CD4-positive, alpha-beta T cell treated with Interferon gamma for 1 hour (primary cell): ENCODE measurements around the gene DTWD2.
"Not testable (repeated sequence)": the region's sequence is repeated elsewhere in the genome, so short reads cannot be mapped to it uniquely, and the experiment has no call there.

Source experiments
- DNase-seq: peaks from one replicate; pipeline ENCODE4 v3.0.0-alpha.2; 2020

Gene DTWD2

GRCh38 chr5:118987988-118988865, at the start of gene DTWD2:
Gene DTWD2 (minus strand): TSS chr5:118988547. CDS start chr5:118988511, 36 bp downstream.
- DNase-seq, result peak; percentile 92

DNA sequence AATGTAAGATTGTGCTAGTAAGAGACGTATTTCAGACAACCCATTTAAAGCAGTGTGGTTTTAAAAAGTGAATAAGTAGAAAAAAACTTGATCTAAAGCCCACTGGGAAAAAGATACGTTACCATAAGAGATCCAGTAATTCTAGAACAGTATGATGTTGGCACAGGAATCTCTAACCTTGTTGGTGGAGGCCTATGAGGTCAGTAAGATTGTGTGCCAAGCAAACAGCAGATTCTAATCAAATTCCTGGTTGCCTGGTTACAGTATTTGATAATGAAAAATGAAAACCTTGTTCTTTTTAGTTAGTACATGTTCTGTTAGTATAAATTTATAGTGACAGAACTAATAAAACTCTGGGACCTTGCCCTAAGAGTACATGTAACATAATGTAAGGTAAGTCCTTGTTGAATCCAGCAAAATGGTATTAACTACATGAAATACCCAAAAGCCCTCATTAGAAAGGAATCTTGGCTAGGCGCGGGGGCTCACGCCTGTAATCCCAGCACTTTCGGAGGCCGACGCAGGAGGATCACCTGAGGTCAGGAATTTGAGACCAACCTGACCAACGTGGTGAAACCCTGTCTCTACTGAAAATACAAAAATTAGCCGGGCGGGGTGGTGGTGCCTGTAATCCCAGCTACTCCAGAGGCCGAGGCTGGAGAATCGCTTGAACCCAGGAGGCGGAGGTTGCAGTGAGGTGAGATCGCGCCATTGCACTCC, 49.3 kb upstream of the DTWD2 start:
- no peak for DNase-seq

DNA sequence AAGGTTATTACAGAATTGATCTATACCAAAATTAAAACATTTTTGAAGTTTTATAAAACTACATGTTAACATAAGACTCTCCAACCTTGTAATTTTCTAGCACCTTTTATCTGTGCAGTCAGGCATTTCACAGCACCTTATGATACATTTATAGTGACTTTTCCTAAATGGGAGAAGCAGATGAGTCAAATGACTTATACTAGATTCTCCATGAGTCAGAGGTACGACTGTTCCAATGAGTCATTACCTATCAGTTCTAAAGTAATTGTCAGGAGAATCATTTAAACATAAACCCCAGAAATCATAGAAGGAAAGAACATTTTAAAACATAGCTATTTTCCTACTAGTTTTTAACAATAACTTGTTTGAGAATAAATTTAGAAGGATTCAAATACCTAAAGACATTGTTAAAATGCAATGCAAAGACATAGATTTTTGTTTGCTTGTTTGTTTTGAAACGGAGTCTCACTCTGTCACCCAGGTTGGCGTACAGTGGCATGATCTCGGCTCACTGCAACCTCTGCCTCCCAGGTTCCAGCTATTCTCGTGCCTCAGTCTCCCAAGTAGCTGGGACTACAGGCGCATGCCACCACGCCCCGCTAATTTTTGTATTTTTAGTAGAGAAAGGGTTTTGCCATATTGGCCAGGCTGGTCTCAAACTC, 47.9 kb upstream of the DTWD2 start:
- no peak for DNase-seq

GRCh38 chr5:119033135-119033534, 44.8 kb upstream of the DTWD2 start:
- DNase-seq, result no peak

DNA sequence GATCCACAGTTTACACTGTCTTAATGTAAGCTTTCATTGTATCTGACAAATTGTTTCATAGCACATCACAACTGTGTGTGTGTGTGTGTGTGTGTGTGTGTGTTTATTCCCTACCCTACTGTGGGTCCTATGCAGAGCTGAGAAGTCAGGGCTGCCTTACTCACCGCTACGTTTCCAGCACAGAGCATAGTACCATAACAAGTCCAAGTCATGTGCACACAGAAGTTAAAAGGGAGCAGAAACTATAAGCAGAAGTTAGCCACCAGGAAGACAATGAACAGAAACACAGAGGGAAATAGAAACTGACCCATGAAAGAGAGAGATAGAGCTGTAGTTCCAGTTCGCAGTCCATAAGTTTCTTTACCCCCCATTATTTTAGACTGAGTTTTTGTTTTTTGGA, 44.3 kb upstream of the DTWD2 start:
- peak; percentile 5 for DNase-seq

DNA sequence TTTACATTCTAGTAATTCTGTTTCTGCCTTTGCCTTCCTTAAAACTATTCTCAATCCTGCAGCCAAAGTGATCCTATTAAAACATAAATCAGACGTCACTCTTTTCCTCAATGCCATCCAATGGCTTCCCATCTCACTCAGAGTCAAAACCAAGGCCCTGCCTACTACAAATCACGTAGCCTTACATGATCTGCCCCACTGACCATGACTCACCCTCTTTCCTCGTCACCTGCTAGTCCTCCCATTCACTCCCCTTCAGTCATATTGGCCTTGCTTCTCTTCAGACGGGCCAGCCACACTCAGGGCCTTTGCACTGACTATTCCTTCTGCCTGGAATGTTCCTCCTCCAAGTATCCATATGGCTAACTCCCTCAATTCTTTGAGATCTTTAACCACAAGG, 43.6 kb upstream of the DTWD2 start:
- DNase-seq, result peak; percentile 24

DNA sequence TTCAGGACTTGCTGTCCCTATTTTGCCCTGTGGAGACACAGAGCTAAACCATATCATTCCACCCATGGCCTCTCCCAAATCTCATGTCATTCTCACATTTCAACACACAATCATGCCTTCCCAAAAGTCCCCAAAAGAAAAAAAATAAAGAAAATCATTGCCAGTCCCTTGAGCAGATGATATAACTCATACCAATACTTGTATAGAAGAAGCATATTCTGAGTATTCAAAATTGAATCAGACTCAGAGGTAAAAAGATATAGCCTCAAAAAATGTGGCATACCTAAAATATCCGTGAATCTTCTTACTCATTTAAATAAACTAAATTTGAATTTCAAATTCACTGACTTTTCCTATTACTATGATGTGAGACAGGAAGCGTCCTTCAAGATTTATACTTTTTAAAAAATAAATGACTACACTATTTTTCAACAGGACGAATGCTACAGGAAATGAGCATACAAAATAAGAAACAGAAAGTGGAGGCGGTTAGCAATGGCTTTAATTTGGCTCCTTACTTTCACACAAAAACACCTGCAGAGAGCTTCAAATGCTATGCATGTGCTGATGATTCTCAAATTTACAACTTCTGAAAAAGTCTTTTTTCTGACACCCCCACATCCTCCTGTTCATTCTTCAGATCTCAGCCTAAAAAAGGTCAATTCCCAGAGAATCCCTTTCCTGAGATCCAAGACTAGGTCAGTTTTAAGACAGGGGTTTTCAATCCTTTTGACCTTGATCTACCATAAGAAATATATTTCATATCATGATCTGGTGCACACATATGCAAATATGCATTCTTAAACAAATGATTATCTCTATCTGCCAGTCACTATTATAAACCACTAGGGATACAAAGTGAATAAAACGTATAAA, 42.9 kb upstream of the DTWD2 start:
- DNase-seq, result no peak

GRCh38 chr5:119028575-119028974, 40.2 kb upstream of the DTWD2 start:
- DNase-seq, result no peak

- DNase-seq, result no peak
Measured at GRCh38 chr5:119022773-119023172, 34.4 kb upstream of the DTWD2 start.

DNA sequence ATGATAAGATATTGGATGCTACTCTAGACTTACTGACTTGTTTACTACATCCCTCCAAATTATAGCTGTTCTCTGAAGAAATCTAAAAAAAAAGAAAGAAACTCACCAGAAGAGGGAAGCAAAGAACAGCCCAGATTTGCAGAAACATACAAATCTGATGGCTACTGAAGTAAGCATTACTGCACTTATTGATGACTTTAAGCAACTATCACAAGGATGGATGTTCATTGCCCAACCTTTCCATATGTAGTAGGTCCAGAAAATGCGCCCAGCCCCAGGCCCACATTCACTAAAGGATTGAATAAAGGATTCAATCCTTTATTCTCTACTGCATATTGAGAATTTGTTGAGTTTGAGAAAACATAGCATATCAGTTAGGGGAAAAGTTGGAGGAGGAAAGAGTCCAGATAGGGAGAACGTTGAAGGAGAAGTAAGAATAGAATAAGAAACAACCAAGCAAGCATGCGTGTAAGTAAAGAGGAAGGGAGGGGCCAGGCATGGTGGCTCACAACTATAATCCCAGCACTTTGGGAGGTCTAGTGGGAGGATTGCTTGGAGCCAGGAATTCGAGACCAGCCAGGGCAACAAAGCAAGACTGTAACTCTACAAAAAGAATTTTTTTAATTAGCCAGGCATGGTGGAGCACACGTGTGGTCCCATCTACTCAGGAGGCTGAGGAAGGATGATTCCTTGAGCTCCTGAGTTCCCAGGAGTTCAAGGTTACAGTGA, 33.8 kb upstream of the DTWD2 start:
- DNase-seq, result no peak

- no peak for DNase-seq
Measured at GRCh38 chr5:119021149-119021732, 32.9 kb upstream of the DTWD2 start.

- no peak for DNase-seq
Measured at GRCh38 chr5:119019949-119020348, 31.6 kb upstream of the DTWD2 start.

DNA sequence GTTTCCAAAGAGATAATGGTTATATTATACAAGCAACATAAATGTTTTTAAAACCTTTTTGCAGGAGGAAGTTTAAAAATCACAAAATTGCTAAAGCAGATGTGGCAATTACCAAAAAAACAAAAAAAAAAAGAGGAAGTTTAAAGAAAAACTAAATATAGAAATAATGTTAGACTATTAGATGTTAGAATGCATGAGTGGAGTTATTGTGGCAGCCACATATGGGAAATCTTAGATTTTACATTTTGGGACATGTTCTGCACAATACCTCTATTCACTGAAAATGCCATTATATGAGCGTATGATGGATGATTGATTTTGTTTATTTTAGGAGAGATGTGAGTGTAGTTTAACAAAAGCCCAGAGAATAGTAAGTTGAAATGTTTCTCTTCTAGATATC, 31.2 kb upstream of the DTWD2 start:
- no peak for DNase-seq

- DNase-seq, result no peak
Measured at GRCh38 chr5:119017994-119018393, 29.6 kb upstream of the DTWD2 start.

DNA sequence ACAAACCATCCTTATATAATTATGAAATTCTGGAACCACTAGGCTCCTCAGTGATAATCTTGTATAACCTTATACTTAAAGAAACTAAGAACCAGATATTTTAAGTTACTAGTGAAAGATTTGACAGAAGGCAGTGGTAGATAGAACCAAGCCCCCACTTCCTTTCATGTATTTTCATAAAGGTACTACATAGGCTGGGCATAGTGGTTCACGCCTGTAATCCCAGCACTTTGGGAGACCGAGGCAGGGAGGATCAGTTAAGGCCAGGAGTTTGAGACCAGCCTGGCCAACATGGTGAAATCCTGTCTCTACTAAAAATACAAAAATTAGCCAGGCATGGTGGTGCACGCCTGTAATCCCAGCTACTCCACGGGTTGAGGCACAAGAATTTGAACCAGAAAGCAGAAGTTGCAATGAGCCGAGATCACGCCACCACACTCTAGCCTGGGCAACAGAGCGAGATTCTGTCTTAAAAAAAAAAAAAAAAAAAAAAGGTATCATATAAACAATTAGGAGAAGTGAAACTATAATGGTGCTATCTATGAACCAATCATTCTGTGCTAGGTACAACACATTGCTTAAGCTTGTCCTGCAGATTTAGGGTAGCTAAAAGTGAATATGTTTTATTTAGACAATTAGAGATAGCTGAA, 27.9 kb upstream of the DTWD2 start:
- DNase-seq, result peak; percentile 54

DNA sequence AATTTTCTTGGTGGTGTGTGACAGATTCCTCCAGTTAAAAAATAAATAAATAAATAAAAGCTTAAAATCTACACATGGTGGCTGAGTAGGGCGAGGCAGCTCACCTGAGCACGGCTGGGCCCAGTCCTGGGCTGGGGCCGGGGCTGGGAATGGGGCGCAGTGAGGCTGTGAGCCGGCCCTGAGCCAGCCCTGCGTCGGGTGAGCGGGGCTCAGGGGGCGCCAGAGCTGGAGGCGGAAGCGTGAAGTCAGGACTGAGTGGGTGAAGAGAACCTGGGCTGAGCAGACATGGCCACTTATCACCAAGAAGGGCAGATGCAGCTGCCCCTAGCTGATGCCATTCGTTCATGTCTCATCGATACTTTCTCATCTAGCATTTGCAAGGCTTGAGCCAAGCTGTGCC, 22.8 kb upstream of the DTWD2 start:
- no peak for DNase-seq

DNA sequence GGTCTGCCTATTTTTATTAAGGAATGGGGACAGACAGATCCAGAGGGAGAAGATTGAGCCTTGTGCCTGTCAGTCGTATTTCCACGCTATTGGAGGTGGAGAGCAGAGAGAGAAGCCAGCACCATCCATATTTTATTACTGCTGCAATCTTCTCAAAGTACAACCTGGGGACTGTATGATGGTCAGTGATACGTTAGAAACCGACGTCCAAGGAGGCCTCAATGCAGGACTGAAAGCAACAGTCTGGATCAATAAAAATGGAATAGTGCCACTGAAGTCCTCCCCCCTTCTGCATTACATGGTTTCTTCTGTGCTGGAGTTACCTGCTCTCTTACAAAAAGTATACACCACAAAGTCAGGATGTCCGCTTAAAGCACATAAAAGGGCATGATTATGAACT, 21.9 kb upstream of the DTWD2 start:
- no peak for DNase-seq

- no peak for DNase-seq
Measured at GRCh38 chr5:119009131-119009530, 20.8 kb upstream of the DTWD2 start.

GRCh38 chr5:118999696-119000095, 11.3 kb upstream of the DTWD2 start:
- no peak for DNase-seq

DNA sequence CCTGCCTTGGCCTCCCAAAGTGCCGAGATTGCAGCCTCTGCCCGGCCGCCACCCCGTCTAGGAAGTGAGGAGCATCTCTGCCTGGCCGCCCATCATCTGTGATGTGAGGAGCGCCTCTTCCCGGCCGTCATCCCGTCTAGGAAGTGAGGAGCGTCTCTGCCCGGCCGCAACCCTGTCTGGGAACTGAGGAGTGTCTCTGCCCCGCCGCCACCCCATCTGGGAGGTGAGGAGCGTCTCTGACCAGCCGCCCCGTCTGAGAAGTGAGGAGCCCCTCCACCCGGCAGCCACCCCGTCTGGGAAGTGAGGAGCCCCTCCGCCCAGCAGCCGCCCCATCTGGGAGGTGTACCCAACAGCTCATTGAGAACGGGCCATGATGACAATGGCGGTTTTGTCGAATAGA, 10.5 kb upstream of the DTWD2 start:
- DNase-seq, result not testable (repeated sequence)

- DNase-seq, result no peak
Measured at GRCh38 chr5:118996098-118996497, 7.8 kb upstream of the DTWD2 start.
